SU-DHL-6 (cell line): ENCODE measurements around the gene MPV17L2.

Experiments used
- H2AFZ ChIP-seq: fragments of 200-600 bp; sonication (generic); 2 replicates; pipeline ENCODE4 v1.6.1; 2014; ENCODE audit warnings: low read depth, mild to moderate bottlenecking, moderate library complexity, mixed read lengths, antibody characterized with exemption, low read length; ENCODE audit not compliant: severe bottlenecking
- H3F3A ChIP-seq: fragments of 200-600 bp; shearing (Covaris generic); 2 replicates; pipeline ENCODE4 v1.6.0; 2016; ENCODE audit warnings: antibody characterized with exemption, mild to moderate bottlenecking; ENCODE audit not compliant: insufficient read depth
- H3K27ac ChIP-seq: fragments of 200-600 bp; sonication (generic); 2 replicates; pipeline ENCODE4 v1.5.1; 2016; ENCODE audit warnings: low read depth, mild to moderate bottlenecking, low read length, moderate library complexity, mixed read lengths
- H3K27me3 ChIP-seq: fragments of 200-600 bp; sonication (generic), shearing (Covaris generic); 2 replicates; pipeline ENCODE4 v1.6.0; 2014; ENCODE audit warnings: mild to moderate bottlenecking, low read length
- H3K36me3 ChIP-seq: fragments of 200-600 bp; sonication (generic); 2 replicates; pipeline ENCODE4 v1.6.1; 2014; ENCODE audit warnings: mild to moderate bottlenecking, low read length, mixed read lengths
- H3K4me2 ChIP-seq: fragments of 300-600, 200-600 bp; shearing (Covaris generic), sonication (generic); 2 replicates; pipeline ENCODE4 v1.6.0; 2014; ENCODE audit warnings: low read length, low read depth, mild to moderate bottlenecking; ENCODE audit not compliant: poor library complexity, severe bottlenecking
- H3K4me3 ChIP-seq: fragments of 200-600 bp; sonication (generic); 2 replicates; pipeline ENCODE4 v1.5.1; 2014; ENCODE audit warnings: antibody characterized with exemption, low read length, mild to moderate bottlenecking, mixed read lengths; ENCODE audit not compliant: insufficient read depth, poor library complexity, severe bottlenecking
- H3K79me2 ChIP-seq: fragments of 200-600 bp; sonication (generic); 2 replicates; pipeline ENCODE4 v1.6.1; 2014; ENCODE audit warnings: mild to moderate bottlenecking, low read length, moderate library complexity; ENCODE audit not compliant: insufficient read depth
- H3K9ac ChIP-seq: fragments of 200-600 bp; sonication (generic); 2 replicates; pipeline ENCODE4 v1.7.0; 2014; ENCODE audit warnings: mild to moderate bottlenecking, low read length
- H3K9me2 ChIP-seq: fragments of 200-600 bp; sonication (generic); replicated peaks from 2 replicates; pipeline ENCODE4 v1.6.1; 2014; ENCODE audit warnings: low read length; ENCODE audit not compliant: insufficient read depth
- H3K9me3 ChIP-seq: fragments of 200-600 bp; sonication (generic); 2 replicates; pipeline ENCODE4 v1.6.1; 2014; ENCODE audit warnings: low read length, mixed read lengths; ENCODE audit not compliant: insufficient read depth
- H4K20me1 ChIP-seq: fragments of 200-600 bp; sonication (generic); 2 replicates; pipeline ENCODE4 v1.6.1; 2014; ENCODE audit warnings: low read depth, mild to moderate bottlenecking, antibody characterized with exemption, low read length, moderate library complexity, mixed read lengths
- EZH2phosphoT487 ChIP-seq: fragments of 200-600 bp; sonication (generic), shearing (Covaris generic); conservative IDR thresholded peaks from 2 replicates; pipeline ENCODE4 v1.6.1; 2018; ENCODE audit warnings: mild to moderate bottlenecking, antibody characterized with exemption, low read length, moderate library complexity, mixed read lengths
- TF ChIP-seq, protein P1 (sequence below): fragments of 200-600 bp; sonication (generic); IDR thresholded peaks from one replicate; pipeline ENCODE4 v1.5.1; 2017; ENCODE audit warnings: antibody characterized with exemption, mild to moderate bottlenecking, low read length, moderate library complexity; ENCODE audit not compliant: insufficient read depth, poor library complexity, severe bottlenecking

The MPV17L2 gene

DNA sequence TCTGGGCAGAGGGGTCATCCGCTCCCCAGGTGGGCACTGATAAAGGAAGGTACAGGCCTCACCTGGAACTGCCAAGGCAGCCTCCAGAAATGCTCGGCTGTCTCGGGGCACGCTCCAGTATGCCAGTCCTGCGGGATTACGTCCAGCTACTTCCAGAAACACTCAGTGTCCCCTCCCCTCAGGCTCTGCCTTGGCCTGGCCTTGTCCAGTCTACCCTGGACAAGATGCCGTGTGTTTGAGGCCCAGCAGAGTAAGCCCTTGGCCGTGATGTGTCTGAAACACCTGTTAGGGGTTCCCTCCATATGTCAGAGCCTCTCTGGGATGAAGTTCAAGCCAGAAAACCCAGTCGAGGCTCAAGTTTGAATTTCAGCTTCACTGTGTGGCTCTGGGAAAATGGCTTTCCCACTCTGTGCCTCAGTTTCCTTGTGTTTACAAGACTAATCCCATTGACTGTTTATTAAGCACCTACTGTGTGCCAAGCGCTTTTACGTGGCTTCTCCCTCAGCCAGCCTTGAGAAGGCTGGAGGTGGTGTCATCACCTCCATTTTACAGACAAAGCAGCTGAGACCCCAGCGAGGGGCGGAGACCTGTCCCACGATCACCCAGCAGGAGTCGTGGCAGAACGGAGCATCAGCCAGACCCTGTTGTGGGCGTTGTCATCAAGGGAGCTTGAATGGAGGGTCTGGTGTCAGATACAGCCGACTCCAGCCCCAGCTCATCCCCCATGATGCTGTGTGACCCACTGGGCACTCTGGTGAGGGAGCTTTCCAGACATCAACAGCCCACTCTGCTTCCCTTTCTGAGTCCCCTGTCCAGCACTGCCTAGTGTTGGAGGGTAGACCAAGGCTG, 42.0 kb upstream of the MPV17L2 start:
- Histone ChIP-seq H3K4me3 (no peak overlapping the region), H3K27ac (peak overlapping the region; percentile 87; the same call in 1 of the 2 replicates), H3K4me2 (peak overlapping the region; percentile 72), H3K9me2 (no peaks in the 10 kb centered on the region), H3K9me3 (no peaks in the 10 kb centered on the region), H3K79me2 (peaks cover 21% of the 10 kb centered on the region), H3K9ac (peak overlapping the region; percentile 92), H3K27me3 (no peaks in the 10 kb centered on the region), H4K20me1 (no peaks in the 10 kb centered on the region), H3F3A (0 out of 2 replicates have a peak, but pooled peaks cover 3% of the 10 kb centered on the region), H3K36me3 (no peaks in the 10 kb centered on the region), H2AFZ (no peak overlapping the region)
- no peak for TF ChIP-seq EZH2phosphoT487
- TF ChIP-seq, protein P1, sequence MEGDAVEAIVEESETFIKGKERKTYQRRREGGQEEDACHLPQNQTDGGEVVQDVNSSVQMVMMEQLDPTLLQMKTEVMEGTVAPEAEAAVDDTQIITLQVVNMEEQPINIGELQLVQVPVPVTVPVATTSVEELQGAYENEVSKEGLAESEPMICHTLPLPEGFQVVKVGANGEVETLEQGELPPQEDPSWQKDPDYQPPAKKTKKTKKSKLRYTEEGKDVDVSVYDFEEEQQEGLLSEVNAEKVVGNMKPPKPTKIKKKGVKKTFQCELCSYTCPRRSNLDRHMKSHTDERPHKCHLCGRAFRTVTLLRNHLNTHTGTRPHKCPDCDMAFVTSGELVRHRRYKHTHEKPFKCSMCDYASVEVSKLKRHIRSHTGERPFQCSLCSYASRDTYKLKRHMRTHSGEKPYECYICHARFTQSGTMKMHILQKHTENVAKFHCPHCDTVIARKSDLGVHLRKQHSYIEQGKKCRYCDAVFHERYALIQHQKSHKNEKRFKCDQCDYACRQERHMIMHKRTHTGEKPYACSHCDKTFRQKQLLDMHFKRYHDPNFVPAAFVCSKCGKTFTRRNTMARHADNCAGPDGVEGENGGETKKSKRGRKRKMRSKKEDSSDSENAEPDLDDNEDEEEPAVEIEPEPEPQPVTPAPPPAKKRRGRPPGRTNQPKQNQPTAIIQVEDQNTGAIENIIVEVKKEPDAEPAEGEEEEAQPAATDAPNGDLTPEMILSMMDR, result no peak

DNA sequence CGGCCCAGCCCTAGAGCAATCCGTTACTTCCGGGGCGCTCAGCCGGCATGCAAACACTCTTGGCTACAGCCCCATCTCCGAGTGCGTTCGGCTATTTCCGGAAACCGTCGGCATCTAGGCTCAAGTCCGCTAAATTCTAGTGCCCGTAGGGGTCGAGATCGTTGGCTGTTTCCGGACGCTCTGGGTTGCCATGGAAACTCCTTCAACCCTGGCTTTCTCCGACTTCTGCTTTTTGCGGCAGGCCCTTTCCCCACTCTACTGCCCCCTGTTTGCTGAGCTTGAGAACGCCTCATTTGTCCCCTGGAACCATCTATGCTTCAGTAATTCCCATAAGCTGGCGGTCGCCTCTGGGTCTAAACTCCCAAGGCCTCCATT, 40.6 kb upstream of the MPV17L2 start:
- Histone ChIP-seq H3K36me3 (no peaks in the 10 kb centered on the region), H2AFZ (peak overlapping the region; percentile 78), H3K4me3 (peak overlapping the region; percentile 69), H3K9ac (peak overlapping the region; percentile 92), H3F3A (0 out of 2 replicates have a peak, but pooled peaks cover 6% of the 10 kb centered on the region), H3K9me2 (no peaks in the 10 kb centered on the region), H3K4me2 (peak overlapping the region; percentile 72), H3K27me3 (no peaks in the 10 kb centered on the region), H3K9me3 (no peaks in the 10 kb centered on the region), H3K79me2 (peaks cover 21% of the 10 kb centered on the region), H4K20me1 (no peaks in the 10 kb centered on the region), H3K27ac (peak overlapping the region; percentile 87)
- no peak for TF ChIP-seq EZH2phosphoT487
- TF ChIP-seq, protein P1, result peak; percentile 90

DNA sequence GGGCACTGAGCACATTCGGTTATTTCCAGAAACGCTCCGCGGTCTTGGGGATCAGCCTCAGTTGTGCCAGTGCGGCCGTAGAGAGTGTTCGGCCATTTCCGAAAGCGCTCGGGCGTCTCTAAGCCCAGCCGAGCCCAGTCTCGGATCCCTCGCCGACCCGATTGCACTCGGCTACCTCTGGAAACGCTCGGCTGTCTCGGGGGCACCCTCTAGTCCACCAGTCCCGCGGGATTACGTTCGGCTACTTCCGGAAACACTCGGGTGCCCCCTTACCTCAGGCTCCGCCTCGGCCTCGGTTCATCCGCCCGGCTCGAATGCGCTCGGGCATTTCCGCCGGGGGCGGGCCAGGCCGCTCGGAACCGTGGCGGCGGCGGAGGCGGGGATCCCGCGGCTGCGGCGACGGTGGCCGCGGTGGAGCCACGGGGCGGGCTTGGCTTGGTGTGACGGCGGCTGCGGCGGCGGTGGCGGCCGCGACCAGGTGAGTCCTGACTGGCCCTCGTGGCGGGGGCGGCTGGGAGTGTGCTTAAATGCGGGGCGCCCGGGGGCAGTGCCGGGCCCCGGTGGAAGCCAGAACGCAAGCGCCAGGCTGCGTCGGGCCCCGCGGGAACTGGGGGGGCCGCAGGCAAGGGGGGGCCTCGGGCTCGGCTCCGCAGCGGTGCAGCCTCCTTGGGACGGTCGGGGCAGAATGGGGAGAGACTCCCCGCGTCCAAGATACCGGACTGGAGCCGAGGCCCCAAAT, 40.0 kb upstream of the MPV17L2 start, which contains the start of gene PIK3R2:
Gene PIK3R2 (plus strand): TSS at position 347 of the 739 bp plus-strand sequence. CDS start 2,717 bp downstream, outside the sequence.
- Histone ChIP-seq H2AFZ (peak within 1 kb of the TSS; percentile 78), H3F3A (0 out of 2 replicates have a peak, but pooled peaks cover 11% of the 10 kb centered on the region), H3K36me3 (no peaks in the 10 kb centered on the region), H3K27me3 (no peaks in the 10 kb centered on the region), H3K27ac (peak within 1 kb of the TSS; percentile 87), H3K9me3 (no peaks in the 10 kb centered on the region), H3K9ac (peak within 1 kb of the TSS; percentile 92), H3K79me2 (peaks cover 21% of the 10 kb centered on the region), H3K9me2 (no peaks in the 10 kb centered on the region), H3K4me3 (peak within 1 kb of the TSS; percentile 86), H4K20me1 (no peaks in the 10 kb centered on the region), H3K4me2 (peak within 1 kb of the TSS; percentile 75)
- TF ChIP-seq, protein P1, result no peak
